HEK293 (cell line): ENCODE measurements around the gene PCCA.

Source experiments
- CTCF ChIA-PET: fragments of 350-600 bp; formaldehyde crosslinking; extraction: SDS; loops from one replicate; lab custom pipeline; 2021; ENCODE audit warnings: antibody characterized with exemption; lab: Yijun Ruan, JAX
- POLR2A ChIA-PET: fragments of 300-600 bp; formaldehyde crosslinking; extraction: SDS; loops from one replicate; lab custom pipeline; 2020; ENCODE audit warnings: antibody characterized with exemption, inconsistent platforms; lab: Yijun Ruan, JAX
- H3K27ac ChIP-seq: fragments of 200-500 bp; sonication (Bioruptor generic); 2 replicates; pipeline ENCODE4 v1.5.1; 2014; ENCODE audit warnings: low read depth, low read length, control low read depth, inconsistent platforms; ENCODE audit errors: extremely low read depth
- H3K36me3 ChIP-seq, 2 experiments: fragments of 200-500 bp in 1 of 2; sonication (Bioruptor generic) in 1 of 2; 1 replicate in 1 of 2; 2 replicates in 1 of 2; pipeline ENCODE4 v1.5.1; 2014 to 2017; ENCODE audit warnings: inconsistent platforms in 2 of 2, low read length in 2 of 2; ENCODE audit not compliant: control insufficient read depth in 2 of 2, insufficient read depth in 1 of 2
- H3K4me1 ChIP-seq: fragments of 200-500 bp; sonication (Bioruptor generic); 2 replicates; pipeline ENCODE4 v1.5.1; 2014; ENCODE audit warnings: mild to moderate bottlenecking, low read length, inconsistent platforms; ENCODE audit not compliant: control insufficient read depth, insufficient read depth
- H3K4me3 ChIP-seq: 2 replicates; pipeline ENCODE4 v1.5.1; 2011; ENCODE audit warnings: low read depth, mild to moderate bottlenecking, control low read depth, low read length, moderate library complexity
- H3K9me3 ChIP-seq: fragments of 200-500 bp; sonication (Bioruptor generic); 2 replicates; pipeline ENCODE4 v1.5.1; 2014; ENCODE audit warnings: low read depth, low read length, inconsistent platforms; ENCODE audit not compliant: control insufficient read depth, insufficient read depth
- ATF2 ChIP-seq: fragments of 450-650 bp; formaldehyde crosslinking; IDR thresholded peaks from 2 replicates; pipeline ENCODE4 v1.5.1; 2016; ENCODE audit warnings: missing biosample characterization, missing genetic modification characterization, low read depth
- BCL11A ChIP-seq: fragments of 450-650 bp; formaldehyde crosslinking; IDR thresholded peaks from 2 replicates; pipeline ENCODE4 v1.5.1; 2016; ENCODE audit warnings: low read depth, missing biosample characterization, missing genetic modification characterization
- INSM2 ChIP-seq: fragments of 450-650 bp; formaldehyde crosslinking; IDR thresholded peaks from 2 replicates; pipeline ENCODE4 v1.5.1; 2016; ENCODE audit warnings: missing biosample characterization, missing genetic modification characterization
- SETDB1 ChIP-seq: IDR thresholded peaks from one replicate; pipeline ENCODE4 v1.6.1; 2017; ENCODE audit warnings: mild to moderate bottlenecking, low read length, moderate library complexity, mixed read lengths; ENCODE audit not compliant: insufficient read length
- ZBTB17 ChIP-seq: fragments of 450-650 bp; formaldehyde crosslinking; IDR thresholded peaks from 2 replicates; pipeline ENCODE4 v1.5.1; 2016; ENCODE audit warnings: missing biosample characterization, missing genetic modification characterization
- ZBTB20 ChIP-seq: fragments of 450-650 bp; formaldehyde crosslinking; IDR thresholded peaks from 2 replicates; pipeline ENCODE4 v1.5.1; 2016; ENCODE audit warnings: missing biosample characterization, missing genetic modification characterization
- ZBTB26 ChIP-seq: fragments of 450-650 bp; formaldehyde crosslinking; optimal IDR thresholded peaks from 2 replicates; pipeline ENCODE3; 2016; ENCODE audit warnings: missing biosample characterization, mild to moderate bottlenecking, missing genetic modification characterization
- ZNF157 ChIP-seq: fragments of 450-650 bp; formaldehyde crosslinking; IDR thresholded peaks from 2 replicates; pipeline ENCODE4 v1.5.1; 2016; ENCODE audit warnings: missing biosample characterization, missing genetic modification characterization
- ZNF184 ChIP-seq: fragments of 450-650 bp; IDR thresholded peaks from 2 replicates; pipeline ENCODE4 v1.5.1; 2018; ENCODE audit warnings: missing biosample characterization, mild to moderate bottlenecking, missing genetic modification characterization
- ZNF202 ChIP-seq: fragments of 450-650 bp; formaldehyde crosslinking; IDR thresholded peaks from 2 replicates; pipeline ENCODE4 v1.5.1; 2016; ENCODE audit warnings: missing biosample characterization, missing genetic modification characterization, borderline replicate concordance
- ZNF280D ChIP-seq: fragments of 450-650 bp; formaldehyde crosslinking; IDR thresholded peaks from 2 replicates; pipeline ENCODE4 v1.5.1; 2016; ENCODE audit warnings: missing biosample characterization, missing genetic modification characterization
- ZNF518A ChIP-seq: fragments of 450-650 bp; formaldehyde crosslinking; conservative IDR thresholded peaks from 2 replicates; pipeline ENCODE4 v1.5.1; 2016; ENCODE audit warnings: low read depth, missing biosample characterization, missing genetic modification characterization
- ZNF555 ChIP-seq: fragments of 450-650 bp; formaldehyde crosslinking; conservative IDR thresholded peaks from 2 replicates; pipeline ENCODE4 v1.5.1; 2017; ENCODE audit warnings: missing biosample characterization, mild to moderate bottlenecking, missing genetic modification characterization, inconsistent platforms
- ZNF561 ChIP-seq: fragments of 450-650 bp; IDR thresholded peaks from 2 replicates; pipeline ENCODE4 v1.5.1; 2018; ENCODE audit warnings: missing biosample characterization, missing genetic modification characterization, borderline replicate concordance
- ZNF658 ChIP-seq: fragments of 450-650 bp; formaldehyde crosslinking; IDR thresholded peaks from 2 replicates; pipeline ENCODE4; 2016; ENCODE audit warnings: missing biosample characterization, missing genetic modification characterization
- ZNF677 ChIP-seq: fragments of 450-650 bp; IDR thresholded peaks from 2 replicates; pipeline ENCODE4 v1.5.0; 2018; ENCODE audit warnings: missing biosample characterization, mild to moderate bottlenecking, missing genetic modification characterization, moderate library complexity
- ZNF768 ChIP-seq: fragments of 450-650 bp; formaldehyde crosslinking; IDR thresholded peaks from 2 replicates; pipeline ENCODE4 v1.5.1; 2018; ENCODE audit warnings: missing biosample characterization, mild to moderate bottlenecking, missing genetic modification characterization
- ZNF785 ChIP-seq: fragments of 450-650 bp; formaldehyde crosslinking; IDR thresholded peaks from 2 replicates; pipeline ENCODE4 v1.5.1; 2016; ENCODE audit warnings: missing biosample characterization, missing genetic modification characterization
- ZSCAN23 ChIP-seq: fragments of 450-650 bp; formaldehyde crosslinking; IDR thresholded peaks from 2 replicates; pipeline ENCODE4 v1.5.1; 2016; ENCODE audit warnings: missing biosample characterization, missing genetic modification characterization

The PCCA gene

GRCh38 chr13:100521851-100522617 is 433.1 kb downstream of the PCCA start:
- TF ChIP-seq ZNF677 (tag by site-specific recombination) (no peak), ZNF184 (tag by site-specific recombination) (no peak), ZNF280D (no peak), ZBTB17 (tag by site-specific recombination) (no peak), ZNF658 (tag by site-specific recombination) (no peak), INSM2 (tag by site-specific recombination) (no peak), BCL11A (tag by site-specific recombination) (no peak), ZNF768 (tag by site-specific recombination) (no peak), ZNF555 (tag by site-specific recombination) (no peak), SETDB1 (no peak), ZNF202 (no peak)
- ChIA-PET POLR2A (no interaction called here), CTCF (no interaction called here)
- Histone ChIP-seq H3K4me1 (no peaks in the 10 kb centered on the region), H3K27ac (no peak overlapping the region), H3K4me3 (no peak overlapping the region), H3K36me3 (no peaks in the 10 kb centered on the region), H3K9me3 (no peaks in the 10 kb centered on the region)

- CTCF ChIA-PET: no interaction called here
- H3K9me3 ChIP-seq: no peaks in the 10 kb centered on the region
- no peaks in the 10 kb centered on the region for H3K36me3 ChIP-seq
- H3K27ac ChIP-seq: no peak overlapping the region
- POLR2A ChIA-PET: no interaction called here
- TF ChIP-seq ZNF768 (tag by site-specific recombination) (no peak), ATF2 (no peak), ZNF561 (tag by site-specific recombination) (no peak), ZNF157 (tag by site-specific recombination) (no peak), ZNF518A (tag by site-specific recombination) (no peak), ZNF785 (tag by site-specific recombination) (no peak), ZBTB20 (tag by site-specific recombination) (no peak), ZBTB26 (tag by site-specific recombination) (no peak), ZSCAN23 (tag by site-specific recombination) (no peak)
- H3K4me1 ChIP-seq: no peaks in the 10 kb centered on the region
- H3K4me3 ChIP-seq: no peak overlapping the region
Observed at GRCh38 chr13:100522618-100523309, 433.9 kb downstream of the PCCA start.
